H9 (cell line): ENCODE data around the gene DMXL1. TPM values are rescaled to one million over a fixed set of nuclear protein-coding genes. Genes with fewer than 3 reads are reported as not detected.

Experiments used
- DNase-seq: peaks from one replicate; pipeline ENCODE4 v3.0.0-alpha.2; 2017
- H2AFZ ChIP-seq: one replicate; pipeline ENCODE4 v1.6.1; 2013; ENCODE audit warnings: mild to moderate bottlenecking, low read length, control low read depth, moderate library complexity
- H2AK5ac ChIP-seq: 2 replicates; pipeline ENCODE4 v1.6.1; 2013; ENCODE audit warnings: low read length, control low read depth, mixed read lengths; ENCODE audit not compliant: insufficient read length
- H2BK120ac ChIP-seq: one replicate; pipeline ENCODE4 v1.6.1; 2013; ENCODE audit warnings: low read depth, mild to moderate bottlenecking, low read length, control low read depth, inconsistent platforms; ENCODE audit not compliant: poor library complexity, severe bottlenecking
- H2BK12ac ChIP-seq: 2 replicates; pipeline ENCODE4 v1.6.1; 2013; ENCODE audit warnings: low read length, control low read depth, mixed read lengths, low read depth; ENCODE audit not compliant: insufficient read length
- H2BK15ac ChIP-seq: 2 replicates; pipeline ENCODE4 v1.6.1; 2013; ENCODE audit warnings: low read depth, low read length, control low read depth
- H2BK20ac ChIP-seq: one replicate; pipeline ENCODE4 v1.6.1; 2013; ENCODE audit warnings: low read depth, mild to moderate bottlenecking, low read length, control low read depth, inconsistent platforms; ENCODE audit not compliant: poor library complexity, severe bottlenecking
- H2BK5ac ChIP-seq: 2 replicates; pipeline ENCODE4 v1.6.1; 2013; ENCODE audit warnings: low read length, control low read depth, mixed read lengths; ENCODE audit not compliant: insufficient read length
- H3K14ac ChIP-seq: 2 replicates; pipeline ENCODE4 v1.6.1; 2013; ENCODE audit warnings: low read length, control low read depth; ENCODE audit not compliant: insufficient read depth
- H3K18ac ChIP-seq: 2 replicates; pipeline ENCODE4 v1.6.1; 2013; ENCODE audit warnings: low read depth, mild to moderate bottlenecking, mixed read lengths, low read length, control low read depth; ENCODE audit not compliant: insufficient read length
- H3K23ac ChIP-seq: 2 replicates; pipeline ENCODE4 v1.6.1; 2013; ENCODE audit warnings: low read length, control low read depth, mixed read lengths, low read depth; ENCODE audit not compliant: insufficient read length
- H3K23me2 ChIP-seq: 2 replicates; pipeline ENCODE4 v1.6.1; 2013; ENCODE audit warnings: low read depth, mild to moderate bottlenecking, mixed read lengths, low read length, control low read depth; ENCODE audit not compliant: insufficient read length, poor library complexity, severe bottlenecking
- H3K27ac ChIP-seq: 2 replicates; pipeline ENCODE4 v1.5.1; 2013; ENCODE audit warnings: low read length, control low read depth, mixed read lengths, low read depth; ENCODE audit not compliant: insufficient read length
- H3K27me3 ChIP-seq: 2 replicates; pipeline ENCODE4 v1.6.1; 2013; ENCODE audit warnings: low read length, control low read depth, inconsistent platforms; ENCODE audit not compliant: insufficient read depth
- H3K4ac ChIP-seq: 2 replicates; pipeline ENCODE4 v1.6.1; 2013; ENCODE audit warnings: low read depth, mild to moderate bottlenecking, control low read depth, inconsistent platforms, low read length, moderate library complexity
- H3K4me1 ChIP-seq: 2 replicates; pipeline ENCODE4 v1.6.1; 2013; ENCODE audit warnings: low read length, control low read depth, inconsistent platforms; ENCODE audit not compliant: insufficient read depth
- H3K4me2 ChIP-seq: 2 replicates; pipeline ENCODE4 v1.6.1; 2013; ENCODE audit warnings: low read length, control low read depth, mixed read lengths; ENCODE audit not compliant: insufficient read length, insufficient read depth
- H3K56ac ChIP-seq: 2 replicates; pipeline ENCODE4 v1.6.1; 2013; ENCODE audit warnings: low read depth, mild to moderate bottlenecking, mixed read lengths, low read length, control low read depth; ENCODE audit not compliant: insufficient read length
- H3K79me1 ChIP-seq: 2 replicates; pipeline ENCODE4 v1.6.1; 2013; ENCODE audit warnings: low read depth, mild to moderate bottlenecking, moderate library complexity, low read length, control low read depth, inconsistent platforms; ENCODE audit not compliant: insufficient read depth, poor library complexity, severe bottlenecking
- H3K79me2 ChIP-seq: 2 replicates; pipeline ENCODE4 v1.6.1; 2013; ENCODE audit warnings: low read length, control low read depth, inconsistent platforms; ENCODE audit not compliant: insufficient read depth
- H3K9ac ChIP-seq: 2 replicates; pipeline ENCODE4 v1.6.1; 2013; ENCODE audit warnings: low read length, control low read depth, mixed read lengths; ENCODE audit not compliant: insufficient read length; ENCODE audit errors: extremely low read depth
- H3K9me3 ChIP-seq: one replicate; pipeline ENCODE4 v1.6.1; 2013; ENCODE audit warnings: low read depth, low read length, inconsistent platforms; ENCODE audit not compliant: control insufficient read depth
- H3T11ph ChIP-seq: one replicate; pipeline ENCODE4 v1.6.1; 2013; ENCODE audit warnings: mild to moderate bottlenecking, low read length, control low read depth, inconsistent platforms
- H4K20me1 ChIP-seq: one replicate; pipeline ENCODE4 v1.6.1; 2013; ENCODE audit not compliant: control insufficient read depth, insufficient read length, insufficient read depth
- H4K5ac ChIP-seq: 2 replicates; pipeline ENCODE4 v1.6.1; 2013; ENCODE audit warnings: low read depth, mild to moderate bottlenecking, mixed read lengths, low read length, control low read depth; ENCODE audit not compliant: insufficient read length
- H4K8ac ChIP-seq: replicated peaks from 2 replicates; pipeline ENCODE4 v1.6.1; 2013; ENCODE audit warnings: low read length, control low read depth, mixed read lengths, low read depth; ENCODE audit not compliant: insufficient read length
- H4K91ac ChIP-seq: 2 replicates; pipeline ENCODE4 v1.6.1; 2013; ENCODE audit warnings: low read depth, mild to moderate bottlenecking, moderate library complexity, mixed read lengths, low read length, control low read depth; ENCODE audit not compliant: insufficient read length
- H3K27ac Mint-ChIP-seq, 3 experiments: 2 replicates in 2 of 3; 3 replicates in 1 of 3; pipeline ENCODE4 v1.8.0; 2020 to 2021; ENCODE audit warnings: mixed read lengths in 3 of 3, mild to moderate bottlenecking in 1 of 3, moderate library complexity in 1 of 3
- H3K27me3 Mint-ChIP-seq: 2 replicates; pipeline ENCODE4 v1.8.0; 2021; ENCODE audit warnings: low read depth, mild to moderate bottlenecking, moderate library complexity, mixed read lengths
- H3K36me3 Mint-ChIP-seq, 3 experiments: 2 replicates in 2 of 3; 3 replicates in 1 of 3; pipeline ENCODE4 v1.8.0; 2020 to 2021; ENCODE audit warnings: low read depth in 3 of 3, mixed read lengths in 3 of 3; ENCODE audit not compliant: insufficient read depth in 1 of 3
- H3K4me1 Mint-ChIP-seq, 2 experiments: 2 replicates each; pipeline ENCODE4 v1.8.0; 2020; ENCODE audit warnings: mixed read lengths in 2 of 2
- H3K4me3 Mint-ChIP-seq, 2 experiments: 2 replicates in 1 of 2; 3 replicates in 1 of 2; pipeline ENCODE4 v1.8.0; 2020 to 2021; ENCODE audit warnings: mild to moderate bottlenecking in 2 of 2, mixed read lengths in 2 of 2, moderate library complexity in 1 of 2
- H3K9me3 Mint-ChIP-seq, 2 experiments: 2 replicates in 1 of 2; 3 replicates in 1 of 2; pipeline ENCODE4 v1.8.0; 2020; ENCODE audit warnings: mild to moderate bottlenecking in 2 of 2, mixed read lengths in 2 of 2, moderate library complexity in 1 of 2
- CTCF ChIP-seq: fragments of 200-600 bp; sonication (generic); conservative IDR thresholded peaks from 3 replicates; pipeline ENCODE4 v1.8.0; 2021; ENCODE audit warnings: antibody characterized with exemption, mild to moderate bottlenecking
- WGBS: extraction: QIAGEN DNeasy Blood & Tissue Kit; methylation state at CpG from one replicate; pipeline ENCODE4 v1.1.7; 2013; ENCODE audit warnings: missing lambda C conversion rate, low lambda C conversion rate, mixed read lengths; ENCODE audit not compliant: insufficient read length; ENCODE audit errors: extremely low coverage; 5-methylcytosine and 5-hydroxymethylcytosine counted together
- total RNA-seq: library from RNA; stranded (reverse); gene quantifications from 2 replicates; pipeline ENCODE4 v1.2.1, GENCODE V29; 2021

The DMXL1 gene
- total RNA-seq, 1 experiment from 2014 or later = 63.5 TPM

GRCh38 chr5:119080936-119081335 is 10.0 kb downstream of the DMXL1 start:
- Histone ChIP-seq H3K27me3 (no peaks in the 10 kb centered on the region), H3K18ac (no peak overlapping the region), H2BK120ac (no peak overlapping the region), H2BK15ac (no peak overlapping the region), H2AFZ (no peak overlapping the region), H3K79me2 (peaks cover 12% of the 10 kb centered on the region; the same call in 1 of the 2 replicates), H2BK5ac (no peak overlapping the region), H3K4me2 (no peak overlapping the region), H3K14ac (no peak overlapping the region), H3T11ph (no peak overlapping the region), H3K27ac (peak overlapping the region; percentile 99), H3K9ac (no peak overlapping the region), H4K20me1 (no peaks in the 10 kb centered on the region), H4K8ac (no peak overlapping the region), H2BK12ac (peak overlapping the region; percentile 19), H3K56ac (no peak overlapping the region), H3K23ac (no peak overlapping the region), H3K4ac (no peak overlapping the region), H3K4me1 (peaks cover 3% of the 10 kb centered on the region; the same call in 1 of the 2 replicates), H3K23me2 (no peaks in the 10 kb centered on the region), H3K79me1 (no peaks in the 10 kb centered on the region), H2AK5ac (no peak overlapping the region), H3K9me3 (no peaks in the 10 kb centered on the region), H2BK20ac (no peak overlapping the region), H4K5ac (no peak overlapping the region), H4K91ac (no peak overlapping the region)
- TF ChIP-seq CTCF = no peak
- no peak for DNase-seq
- Mint-ChIP-seq H3K9me3 (peaks cover 5 to 7% of the 10 kb centered on the region in 2 experiments; a peak in 4 of 5 replicates), H3K36me3 (peaks cover 13 to 21% (median 16%) of the 10 kb centered on the region in 3 experiments), H3K27ac (peak overlapping the region; percentile 95 to 98 (median 97); a peak in 6 of 7 replicates), H3K4me3 (no peak overlapping the region), H3K27me3 (no peaks in the 10 kb centered on the region), H3K4me1 (peaks cover 43 to 44% of the 10 kb centered on the region in 2 experiments)
- WGBS = no CpG with 5 or more reads among the region's 1 CpG
